ENCODE measurements around the gene AKAP13.
"Not testable (repeated sequence)": the region's sequence is repeated elsewhere in the genome, so short reads cannot be mapped to it uniquely, and the experiment has no call there.

Gene AKAP13

GRCh38 chr15:85453144-85453872, 72.9 kb downstream of the AKAP13 start:
- no peak for DNase-seq

GRCh38 chr15:85454403-85454802, 74.0 kb downstream of the AKAP13 start:
- no peak for DNase-seq

DNA sequence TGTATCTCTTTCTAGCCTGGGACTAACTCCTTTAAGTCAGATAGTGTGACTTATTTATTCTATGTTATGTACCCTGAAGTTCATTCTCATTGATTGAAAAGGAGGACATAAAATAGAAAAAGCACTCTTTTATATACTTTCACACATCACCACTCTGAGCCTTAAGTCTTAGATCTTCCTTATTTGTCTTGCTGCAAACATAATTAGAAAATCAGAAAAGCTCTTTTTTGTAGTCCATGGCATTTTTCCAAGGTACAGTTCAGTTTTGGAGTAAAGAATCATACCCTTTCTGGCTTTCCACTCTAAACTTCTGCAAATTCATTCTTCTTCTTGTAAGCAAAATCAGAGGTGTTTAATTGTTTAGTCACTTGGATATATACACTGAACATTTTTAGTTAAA, 75.5 kb downstream of the AKAP13 start:
- no peak for DNase-seq

DNA sequence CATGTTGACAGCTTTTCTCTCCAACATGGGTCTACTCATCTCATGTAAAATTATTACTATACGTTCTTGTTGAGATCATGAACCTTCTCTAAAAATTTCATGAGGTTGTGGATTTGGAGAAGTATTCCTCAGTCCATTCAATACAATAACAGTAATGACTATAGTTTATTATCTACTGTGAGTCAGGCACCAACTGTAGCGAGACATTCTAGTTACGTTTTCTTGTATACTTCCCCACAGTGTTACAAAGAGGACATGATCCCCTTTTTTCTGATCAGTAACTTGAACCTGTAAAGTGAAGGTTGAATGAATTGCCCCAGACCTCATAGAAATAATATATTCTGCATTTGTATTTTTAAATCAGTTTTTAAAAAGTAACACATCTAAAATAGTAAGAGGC, 76.4 kb downstream of the AKAP13 start:
- no peak for DNase-seq

DNA sequence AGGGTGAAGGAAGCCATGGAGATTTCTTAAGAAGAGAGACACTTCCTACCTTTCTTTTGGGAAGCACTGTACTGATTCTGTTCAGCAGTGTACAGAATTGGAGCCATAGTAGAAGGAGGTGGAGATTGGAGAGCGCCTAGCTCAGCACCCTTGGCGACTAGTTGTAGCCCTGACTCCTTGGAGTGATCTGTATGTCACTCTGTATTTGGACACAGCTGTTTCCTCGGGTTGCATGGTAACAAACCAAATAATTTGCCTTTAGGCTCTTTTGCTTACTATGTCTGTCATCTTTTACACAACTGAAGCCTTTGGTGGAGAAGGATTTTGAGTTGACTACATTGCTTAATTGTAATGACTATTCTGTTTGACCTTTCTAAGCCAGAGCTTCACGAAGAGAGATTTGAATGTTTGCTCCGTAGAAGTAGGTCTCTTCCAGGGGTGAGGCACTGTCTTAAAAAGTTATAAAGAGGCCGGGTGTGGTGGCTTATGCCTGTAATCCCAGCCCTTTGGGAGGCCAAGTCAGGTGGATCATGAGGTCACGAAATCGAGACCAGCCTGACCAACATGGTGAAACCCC, 77.1 kb downstream of the AKAP13 start:
- DNase-seq, result no peak

- DNase-seq, result no peak
Measured at GRCh38 chr15:85458764-85459163, 78.4 kb downstream of the AKAP13 start.

GRCh38 chr15:85462029-85462428, 81.6 kb downstream of the AKAP13 start:
- DNase-seq, result no peak

DNA sequence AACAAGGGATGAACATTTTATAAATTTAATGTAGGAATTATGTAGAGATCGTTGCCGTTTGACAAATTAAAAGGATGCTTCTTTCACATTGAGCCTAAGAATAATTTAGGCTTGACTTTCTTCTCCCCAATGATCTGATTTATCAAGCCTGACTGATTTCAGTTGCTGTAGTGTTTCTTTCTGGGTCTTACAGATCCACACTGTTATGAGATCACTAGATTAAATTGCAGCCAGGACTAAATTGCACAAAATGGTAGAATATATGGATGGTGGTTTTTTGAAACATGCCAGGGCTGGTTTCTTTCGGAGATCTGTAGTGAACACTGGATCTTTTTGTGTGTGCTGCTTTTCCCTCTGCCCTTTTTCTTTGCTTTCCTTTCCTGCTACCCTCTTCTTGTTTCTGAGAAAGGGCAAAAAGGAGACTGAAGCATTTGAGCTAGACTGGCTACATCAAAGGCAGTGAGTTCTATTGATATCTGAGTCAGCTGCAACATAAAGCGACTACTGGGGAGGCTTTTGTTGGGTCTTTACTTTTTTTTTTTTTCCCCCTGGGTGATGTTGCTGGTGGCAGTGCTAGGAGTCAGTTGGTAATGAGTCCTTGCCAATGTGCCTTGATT, 83.0 kb downstream of the AKAP13 start:
- DNase-seq, result no peak

GRCh38 chr15:85463976-85464375, 83.6 kb downstream of the AKAP13 start:
- DNase-seq, result no peak

DNA sequence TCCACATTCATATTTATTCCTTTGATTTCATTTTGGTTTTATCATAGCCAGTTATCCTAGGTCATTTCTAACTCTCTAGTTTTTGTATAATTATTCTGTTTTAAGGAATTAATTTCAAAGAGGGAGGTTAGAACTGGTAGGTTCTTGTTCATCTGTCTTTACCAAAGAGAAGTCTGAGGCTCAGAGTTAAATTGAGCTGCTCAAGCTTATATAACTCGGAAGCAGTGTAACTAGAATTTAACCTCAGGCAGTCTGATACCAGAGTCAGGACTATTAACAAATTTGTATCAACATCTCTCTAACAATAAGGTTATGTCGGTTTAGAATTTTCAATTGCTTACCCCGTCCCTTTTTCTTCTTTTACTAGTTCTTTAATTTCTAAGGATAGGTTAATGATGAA, 84.1 kb downstream of the AKAP13 start:
- no peak for DNase-seq

DNA sequence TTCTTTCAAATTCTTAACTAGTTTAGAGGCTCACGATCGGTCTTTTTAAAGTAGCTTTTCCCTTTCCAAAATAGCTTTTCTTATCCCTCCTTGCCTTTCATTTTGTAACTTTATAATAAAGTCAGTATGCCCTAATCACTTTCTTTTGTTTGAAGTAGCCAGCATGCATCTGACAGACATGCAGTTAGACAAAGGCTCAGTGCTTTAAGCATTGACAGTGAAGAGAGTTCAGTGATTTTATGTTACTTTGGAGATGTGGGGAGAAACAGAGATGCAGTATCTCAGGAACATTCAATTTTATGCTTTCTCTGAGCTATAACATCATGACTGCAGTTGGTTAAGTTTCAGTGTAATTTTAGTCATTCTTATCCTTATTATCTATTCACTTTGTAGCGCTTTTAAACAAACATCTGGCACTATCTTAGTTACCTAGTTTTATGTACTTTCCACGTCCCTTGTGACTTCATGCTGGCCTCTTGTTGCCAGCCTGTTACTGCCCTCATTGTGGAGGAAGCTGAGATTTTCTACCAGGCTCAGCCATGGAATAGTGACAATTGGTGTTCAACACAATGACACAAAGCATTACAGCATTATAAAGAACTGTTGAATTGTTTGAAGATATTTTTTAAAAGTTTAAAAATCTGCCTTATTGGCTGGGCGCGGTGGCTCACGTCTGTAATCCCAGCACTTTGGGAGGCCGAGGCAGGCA, 90.3 kb downstream of the AKAP13 start:
- DNase-seq, result no peak

- DNase-seq, result no peak
Measured at GRCh38 chr15:85472349-85472748, 91.9 kb downstream of the AKAP13 start.

DNA sequence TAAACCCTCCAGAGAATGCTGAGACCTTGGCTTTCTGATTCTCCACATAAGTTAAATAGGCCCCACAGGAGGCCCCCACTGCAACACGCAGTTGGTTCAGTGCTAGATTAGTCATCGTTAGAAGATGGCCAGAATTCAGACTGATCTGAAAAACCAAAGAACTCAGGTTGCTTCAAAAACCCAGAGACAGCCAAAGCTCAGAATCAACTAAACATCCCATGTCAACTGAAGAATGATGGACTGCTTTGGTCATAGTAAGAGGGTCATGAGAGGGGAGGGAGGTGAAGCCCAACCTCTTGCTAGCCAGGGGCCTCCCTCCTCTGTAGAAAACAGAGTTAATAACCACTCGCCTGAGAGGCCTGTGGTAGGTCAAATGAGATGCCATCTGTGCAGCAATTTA, 93.1 kb downstream of the AKAP13 start:
- DNase-seq, result peak; percentile 69

DNA sequence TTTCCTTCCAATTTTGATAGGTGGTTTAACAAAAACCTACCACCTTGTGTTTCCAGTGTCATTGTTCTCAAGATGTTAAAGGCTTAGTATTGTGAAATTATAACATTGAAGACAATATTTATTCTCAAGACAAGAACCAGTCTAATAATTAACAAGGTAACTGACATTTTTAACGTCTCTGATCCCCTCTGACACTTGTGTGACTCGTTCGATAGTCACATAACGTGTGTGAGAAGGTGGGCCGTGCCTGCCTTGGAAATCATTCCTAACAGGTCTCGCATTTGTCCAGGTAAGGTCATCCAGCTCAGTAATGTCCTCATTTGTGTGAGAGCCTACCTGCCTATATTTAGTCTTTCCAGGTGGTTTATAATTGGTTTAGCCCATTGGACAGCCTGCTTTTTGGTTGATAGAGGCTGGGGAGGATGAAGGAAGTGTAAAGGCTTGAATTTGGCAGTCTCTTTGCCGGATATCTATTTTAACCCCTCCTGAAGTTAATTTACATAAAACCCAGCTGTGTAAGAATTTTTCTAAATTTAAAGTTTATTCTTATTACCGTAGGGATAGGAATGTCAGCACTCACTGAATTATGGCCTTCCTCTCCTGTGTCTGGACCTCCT, 94.4 kb downstream of the AKAP13 start:
- DNase-seq, result no peak

- no peak for DNase-seq
Measured at GRCh38 chr15:85475317-85475701, 94.9 kb downstream of the AKAP13 start.

GRCh38 chr15:85475711-85476110, 95.3 kb downstream of the AKAP13 start:
- no peak for DNase-seq

- no peak for DNase-seq
Measured at GRCh38 chr15:85477061-85477460, 96.7 kb downstream of the AKAP13 start.

- DNase-seq, result no peak
Measured at GRCh38 chr15:85477730-85478129, 97.3 kb downstream of the AKAP13 start.

GRCh38 chr15:85479071-85479647, 98.8 kb downstream of the AKAP13 start:
- DNase-seq, result peak; percentile 77

DNA sequence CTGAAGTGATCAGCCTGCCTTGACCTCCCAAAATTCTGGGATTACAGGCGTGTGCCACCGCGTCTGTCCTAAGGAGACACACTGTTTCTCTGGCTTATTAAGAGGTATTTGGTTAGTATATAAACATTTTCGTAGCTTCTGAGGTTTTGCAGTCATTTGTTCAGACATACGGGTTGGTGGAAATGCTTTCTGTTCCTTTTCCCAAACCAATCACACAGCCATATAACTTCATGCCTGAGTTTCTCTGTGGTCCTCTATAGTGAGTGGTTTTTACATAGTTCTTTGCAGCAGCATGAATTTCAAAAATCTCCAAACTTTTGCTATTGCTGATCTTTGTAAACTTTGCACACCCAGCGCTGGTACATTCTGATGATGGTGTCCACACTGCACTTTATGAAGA, 100.5 kb downstream of the AKAP13 start:
- no peak for DNase-seq

DNA sequence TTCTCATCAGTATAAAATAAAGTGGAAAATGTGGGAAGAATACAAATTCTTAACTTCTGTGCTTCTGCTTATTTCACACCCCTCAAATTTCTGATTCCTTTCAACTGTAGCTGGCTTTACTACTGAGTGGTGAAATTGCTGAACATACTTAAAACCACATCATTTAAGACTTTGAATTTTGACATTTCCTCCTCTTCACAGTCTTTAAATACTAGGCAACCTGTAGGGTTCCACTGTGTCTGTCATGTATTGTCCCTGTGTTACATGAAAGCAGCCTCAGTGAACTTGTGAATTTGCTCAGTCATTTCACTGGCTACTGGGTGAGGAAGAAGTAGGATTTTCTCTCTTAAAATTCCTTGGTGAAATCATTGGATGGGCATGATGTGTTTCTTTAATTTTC, 101.1 kb downstream of the AKAP13 start:
- DNase-seq, result not testable (repeated sequence)

DNA sequence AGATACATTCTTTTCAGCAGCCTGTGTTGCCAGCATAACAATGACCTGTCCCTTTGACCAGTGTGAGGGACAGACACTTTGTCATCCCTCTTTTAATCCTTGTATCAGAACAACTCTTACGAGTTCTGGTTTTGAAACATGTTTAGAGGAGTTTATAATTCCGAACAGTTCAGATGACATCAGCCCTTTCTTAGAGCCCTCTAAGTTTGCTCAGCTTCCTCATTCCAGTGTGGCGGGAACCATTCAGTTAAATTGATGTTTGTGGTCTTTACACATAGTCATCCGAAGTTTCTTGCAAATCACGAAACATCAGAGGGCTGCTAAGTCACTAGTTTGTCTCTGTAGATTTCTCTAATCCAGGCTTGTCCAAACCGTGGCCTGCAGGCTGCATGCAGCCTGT, 102.5 kb downstream of the AKAP13 start:
- peak; percentile 84 for DNase-seq

DNA sequence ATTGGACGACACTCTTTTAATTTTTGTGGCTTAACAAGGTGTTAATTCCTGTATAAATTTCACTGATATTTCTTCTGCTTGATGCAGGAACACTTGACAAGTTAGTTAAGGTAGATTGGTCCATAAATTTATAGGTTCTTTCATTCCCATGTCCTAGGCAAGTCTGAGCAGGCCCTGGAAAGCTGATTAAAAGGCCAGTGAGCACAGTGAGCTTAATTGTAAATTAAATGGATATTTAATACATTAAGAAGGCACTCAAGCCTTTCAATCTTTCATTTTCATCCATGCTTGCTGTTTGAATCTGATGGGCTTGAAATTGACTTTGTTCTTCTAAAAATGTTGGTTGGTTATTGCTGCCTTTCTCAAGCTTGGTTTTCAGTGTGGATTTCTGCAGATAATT, 103.6 kb downstream of the AKAP13 start:
- DNase-seq, result not testable (repeated sequence)

Measured in islet precursor cell (in vitro differentiated cells).